ENCODE results near the gene SLC2A11.
A peak's percentile ranks its signal among the peaks of the same experiment; 100 is the strongest.
"Not testable (repeated sequence)": the region's sequence is repeated elsewhere in the genome, so short reads cannot be mapped to it uniquely, and the experiment has no call there.

Gene SLC2A11

GRCh38 chr22:23847991-23848864 lies 9.4 kb upstream of the SLC2A11 start:
- no peaks in the 10 kb centered on the region for H3K36me3 ChIP-seq (ENCODE audit: insufficient read depth, insufficient read length, low read length)
- no peak overlapping the region for H3K9ac ChIP-seq (ENCODE audit: insufficient read length, low read depth)
- peaks cover 15% of the 10 kb centered on the region for H3K4me1 ChIP-seq (ENCODE audit: insufficient read depth, insufficient read length)
- H3K27me3 ChIP-seq (ENCODE audit: insufficient read depth, insufficient read length): peaks cover 15% of the 10 kb centered on the region
- TF ChIP-seq ZNF274 (IDR thresholded peaks at IDR 0.05; ENCODE audit: low read depth, low read length): no peak
- TF ChIP-seq SUZ12 (IDR thresholded peaks at IDR 0.05; ENCODE audit: extremely low read depth, insufficient read depth, insufficient read length): no peak
- no peak for TF ChIP-seq YY1 (IDR thresholded peaks at IDR 0.05; ENCODE audit: insufficient read depth, insufficient read length)
- no peak for DNase-seq (ENCODE audit: low read depth, low spot score)
- H3K4me3 ChIP-seq (ENCODE audit: insufficient read length, low read depth): no peak overlapping the region
- H3K9me3 ChIP-seq (ENCODE audit: insufficient read depth, low read length): no peaks in the 10 kb centered on the region

GRCh38 chr22:23849009-23850006 lies 8.4 kb upstream of the SLC2A11 start:
- peaks cover 15% of the 10 kb centered on the region for H3K4me1 ChIP-seq (ENCODE audit: insufficient read depth, insufficient read length)
- no peaks in the 10 kb centered on the region for H3K36me3 ChIP-seq (ENCODE audit: insufficient read depth, insufficient read length, low read length)
- peaks cover 15% of the 10 kb centered on the region for H3K27me3 ChIP-seq (ENCODE audit: insufficient read depth, insufficient read length)
- DNase-seq (ENCODE audit: low read depth, low spot score): no peak
- peak overlapping the region; percentile 44 for H3K9ac ChIP-seq (ENCODE audit: insufficient read length, low read depth)
- no peaks in the 10 kb centered on the region for H3K9me3 ChIP-seq (ENCODE audit: insufficient read depth, low read length)
- no peak for TF ChIP-seq YY1 (IDR thresholded peaks at IDR 0.05; ENCODE audit: insufficient read depth, insufficient read length)
- no peak for TF ChIP-seq ZNF274 (IDR thresholded peaks at IDR 0.05; ENCODE audit: low read depth, low read length)
- TF ChIP-seq SUZ12 (IDR thresholded peaks at IDR 0.05; ENCODE audit: extremely low read depth, insufficient read depth, insufficient read length): no peak
- no peak overlapping the region for H3K4me3 ChIP-seq (ENCODE audit: insufficient read length, low read depth)

GRCh38 chr22:23850136-23850611 lies 7.5 kb upstream of the SLC2A11 start:
- no peaks in the 10 kb centered on the region for H3K9me3 ChIP-seq (ENCODE audit: insufficient read depth, low read length)
- no peak overlapping the region for H3K4me3 ChIP-seq (ENCODE audit: insufficient read length, low read depth)
- DNase-seq (ENCODE audit: low read depth, low spot score): no peak
- H3K4me1 ChIP-seq (ENCODE audit: insufficient read depth, insufficient read length): peaks cover 15% of the 10 kb centered on the region
- TF ChIP-seq SUZ12 (IDR thresholded peaks at IDR 0.05; ENCODE audit: extremely low read depth, insufficient read depth, insufficient read length): no peak
- no peak for TF ChIP-seq ZNF274 (IDR thresholded peaks at IDR 0.05; ENCODE audit: low read depth, low read length)
- no peaks in the 10 kb centered on the region for H3K36me3 ChIP-seq (ENCODE audit: insufficient read depth, insufficient read length, low read length)
- peaks cover 15% of the 10 kb centered on the region for H3K27me3 ChIP-seq (ENCODE audit: insufficient read depth, insufficient read length)
- H3K9ac ChIP-seq (ENCODE audit: insufficient read length, low read depth): no peak overlapping the region

DNA sequence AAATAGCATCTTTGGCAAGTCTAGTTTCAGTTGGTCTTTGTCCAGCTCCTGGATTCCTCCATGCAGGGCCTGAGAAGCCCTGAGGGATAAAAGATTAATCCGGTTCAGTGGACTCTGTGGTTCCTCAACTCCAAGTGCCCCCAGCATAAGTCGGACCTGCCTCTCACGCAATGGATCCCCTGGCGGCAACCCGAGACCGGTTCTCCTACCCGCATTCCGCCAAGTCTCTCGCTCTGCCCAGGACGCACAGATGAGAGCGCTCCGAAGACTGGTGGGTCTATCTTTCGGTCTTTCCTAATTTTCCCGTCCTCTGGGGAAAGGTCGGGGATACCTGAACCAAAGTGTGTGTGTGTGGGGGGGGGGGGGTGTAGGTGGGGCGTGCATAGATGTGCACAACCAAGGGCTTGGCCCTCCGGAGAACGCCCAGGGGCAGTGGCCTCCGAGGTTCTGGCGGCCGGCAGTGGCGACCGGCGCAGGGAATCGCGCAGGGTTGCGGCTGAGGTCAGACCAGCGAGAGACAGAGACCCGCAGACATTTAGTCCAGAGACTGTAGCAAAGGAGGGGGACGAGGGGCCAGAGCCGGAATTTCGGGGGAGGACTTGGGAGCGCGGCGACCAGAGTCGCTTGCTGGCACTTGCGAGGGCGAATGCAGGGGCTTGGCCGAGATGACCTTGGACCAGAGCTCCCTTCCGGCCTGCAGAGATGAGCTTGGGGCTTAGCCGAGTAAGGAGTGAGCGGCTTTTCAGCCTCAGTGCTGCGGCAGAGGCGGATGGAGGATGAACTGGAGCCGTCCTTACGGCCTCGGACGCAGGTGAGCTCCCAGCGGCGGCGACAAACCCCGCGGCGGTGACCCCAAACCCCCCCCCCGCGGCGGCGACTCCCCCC lies 712 bp upstream of the SLC2A11 start:
- no peak for DNase-seq (ENCODE audit: low read depth, low spot score)
- Histone ChIP-seq H3K9ac (ENCODE audit: insufficient read length, low read depth) (peak overlapping the region; percentile 89), H3K9me3 (ENCODE audit: insufficient read depth, low read length) (no peaks in the 10 kb centered on the region), H3K4me1 (ENCODE audit: insufficient read depth, insufficient read length) (no peaks in the 10 kb centered on the region), H3K4me3 (ENCODE audit: insufficient read length, low read depth) (peak overlapping the region; percentile 68), H3K27me3 (ENCODE audit: insufficient read depth, insufficient read length) (no peaks in the 10 kb centered on the region), H3K36me3 (ENCODE audit: insufficient read depth, insufficient read length, low read length) (no peaks in the 10 kb centered on the region)
- TF ChIP-seq YY1 (IDR thresholded peaks at IDR 0.05; ENCODE audit: insufficient read depth, insufficient read length) (no peak), ZNF274 (IDR thresholded peaks at IDR 0.05; ENCODE audit: low read depth, low read length) (no peak), SUZ12 (IDR thresholded peaks at IDR 0.05; ENCODE audit: extremely low read depth, insufficient read depth, insufficient read length) (no peak)

- TF ChIP-seq ZNF274 (IDR thresholded peaks at IDR 0.05; ENCODE audit: low read depth, low read length): no peak
- TF ChIP-seq YY1 (IDR thresholded peaks at IDR 0.05; ENCODE audit: insufficient read depth, insufficient read length): no peak
- TF ChIP-seq SUZ12 (IDR thresholded peaks at IDR 0.05; ENCODE audit: extremely low read depth, insufficient read depth, insufficient read length): no peak
- DNase-seq (ENCODE audit: low read depth, low spot score): no peak
- Histone ChIP-seq H3K36me3 (ENCODE audit: insufficient read depth, insufficient read length, low read length) (peaks cover 4% of the 10 kb centered on the region), H3K9ac (ENCODE audit: insufficient read length, low read depth) (no peak overlapping the region), H3K4me1 (ENCODE audit: insufficient read depth, insufficient read length) (no peaks in the 10 kb centered on the region), H3K4me3 (ENCODE audit: insufficient read length, low read depth) (no peak overlapping the region), H3K9me3 (ENCODE audit: insufficient read depth, low read length) (no peaks in the 10 kb centered on the region), H3K27me3 (ENCODE audit: insufficient read depth, insufficient read length) (no peaks in the 10 kb centered on the region)
Measured at GRCh38 chr22:23858484-23858815, 775 bp downstream of the SLC2A11 start.

DNA sequence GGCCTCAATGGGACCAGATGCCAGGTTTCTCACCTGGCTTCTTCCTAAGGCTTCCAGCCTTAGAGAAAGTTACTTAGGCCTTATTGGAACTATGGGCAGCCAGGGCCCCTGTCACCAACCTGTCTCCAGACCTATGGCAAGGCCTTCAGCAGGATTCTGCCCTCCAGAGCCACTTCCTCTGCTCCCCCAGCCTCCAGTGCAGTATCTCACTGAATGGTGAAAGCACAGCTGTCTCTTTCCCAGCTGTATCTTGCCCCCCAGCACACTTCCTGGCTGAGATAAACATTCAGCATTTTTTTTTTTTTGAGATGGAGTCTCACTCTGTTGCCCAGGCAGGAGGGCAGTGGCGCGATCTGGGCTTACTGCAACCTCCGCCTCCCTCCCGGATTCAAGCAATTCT lies 1.5 kb downstream of the SLC2A11 start:
- Histone ChIP-seq H3K36me3 (ENCODE audit: insufficient read depth, insufficient read length, low read length) (peaks cover 4% of the 10 kb centered on the region), H3K4me3 (ENCODE audit: insufficient read length, low read depth) (no peak overlapping the region), H3K9me3 (ENCODE audit: insufficient read depth, low read length) (no peaks in the 10 kb centered on the region), H3K4me1 (ENCODE audit: insufficient read depth, insufficient read length) (no peaks in the 10 kb centered on the region), H3K27me3 (ENCODE audit: insufficient read depth, insufficient read length) (no peaks in the 10 kb centered on the region), H3K9ac (ENCODE audit: insufficient read length, low read depth) (no peak overlapping the region)
- no peak for TF ChIP-seq SUZ12 (IDR thresholded peaks at IDR 0.05; ENCODE audit: extremely low read depth, insufficient read depth, insufficient read length)
- DNase-seq (ENCODE audit: low read depth, low spot score): no peak

DNA sequence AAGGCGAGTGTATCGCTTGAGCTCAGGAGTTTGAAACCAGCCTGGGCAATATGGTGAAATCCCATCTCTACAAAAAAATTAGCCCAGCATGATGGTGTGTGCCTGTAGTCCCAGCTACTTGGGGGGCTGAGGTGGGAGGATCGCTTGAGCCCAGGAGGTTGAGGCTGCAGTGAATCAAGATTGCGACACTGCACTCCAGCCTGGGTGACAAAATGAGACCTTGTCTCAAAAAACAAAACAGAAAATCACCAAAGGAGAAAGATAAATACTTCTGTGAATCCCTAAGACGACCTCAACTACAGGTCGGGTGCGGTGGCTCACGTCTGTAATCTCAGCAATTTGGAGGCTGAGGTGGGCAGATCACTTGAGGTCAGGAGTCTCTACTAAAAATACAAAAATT lies 2.5 kb downstream of the SLC2A11 start:
- H3K9me3 ChIP-seq (ENCODE audit: insufficient read depth, low read length); H3K4me1 ChIP-seq (ENCODE audit: insufficient read depth, insufficient read length); DNase-seq (ENCODE audit: low read depth, low spot score); H3K27me3 ChIP-seq (ENCODE audit: insufficient read depth, insufficient read length); H3K4me3 ChIP-seq (ENCODE audit: insufficient read length, low read depth); H3K9ac ChIP-seq (ENCODE audit: insufficient read length, low read depth); H3K36me3 ChIP-seq (ENCODE audit: insufficient read depth, insufficient read length, low read length): not testable (repeated sequence)
